Amniotic stem cell (primary cell): Measurements from ENCODE around the gene ZNF610.
A peak's percentile ranks its signal among the peaks of the same experiment; 100 is the strongest.

Experiments
- DNase-seq: peaks from one replicate; lab custom pipeline; 2025; lab: John Stamatoyannopoulos, UW

Gene ZNF610

GRCh38 chr19:52397310-52398080 lies 61.5 kb downstream of the ZNF610 start, which contains the start of gene ZNF528:
ZNF528 (plus strand) TSS chr19:52397849; CDS start chr19:52402014, 4,165 bp downstream.
- DNase-seq = peak; percentile 90

GRCh38 chr19:52398081-52398441 lies 62.0 kb downstream of the ZNF610 start:
- no peak for DNase-seq

- no peak for DNase-seq
These were observed 74.2 kb downstream of the ZNF610 start for GRCh38 chr19:52410276-52410675.

GRCh38 chr19:52415711-52416110 lies 79.7 kb downstream of the ZNF610 start:
- DNase-seq = no peak
